NCI-H1417 treated with DMSO at 0.1 percent for 48 hours (cell line): Measurements from ENCODE around the gene DUSP9.
"Not testable (repeated sequence)": the region's sequence is repeated elsewhere in the genome, so short reads cannot be mapped to it uniquely, and the experiment has no call there.

Experiments
- DNase-seq: peaks from one replicate; lab custom pipeline; 2025; lab: John Stamatoyannopoulos, UW

The DUSP9 gene

GRCh38 chrX:153692611-153693156 lies 45.7 kb downstream of the DUSP9 start:
- DNase-seq: no peak

- no peak for DNase-seq
Measured at GRCh38 chrX:153693216-153694086, 46.4 kb downstream of the DUSP9 start.

DNA sequence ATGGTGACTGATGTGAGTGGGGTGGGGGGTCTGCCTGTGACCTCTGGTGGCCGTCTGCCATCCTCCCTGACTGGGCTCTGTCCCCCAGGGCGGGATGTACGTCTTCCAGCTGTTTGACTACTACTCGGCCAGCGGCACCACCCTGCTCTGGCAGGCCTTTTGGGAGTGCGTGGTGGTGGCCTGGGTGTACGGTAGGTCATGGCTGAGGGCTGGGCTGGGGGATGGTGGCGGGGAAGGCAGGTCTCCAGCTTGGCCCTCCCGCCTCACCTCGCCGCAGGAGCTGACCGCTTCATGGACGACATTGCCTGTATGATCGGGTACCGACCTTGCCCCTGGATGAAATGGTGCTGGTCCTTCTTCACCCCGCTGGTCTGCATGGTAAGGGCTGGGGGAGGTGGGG lies 47.3 kb downstream of the DUSP9 start:
- DNase-seq: not testable (repeated sequence)

DNA sequence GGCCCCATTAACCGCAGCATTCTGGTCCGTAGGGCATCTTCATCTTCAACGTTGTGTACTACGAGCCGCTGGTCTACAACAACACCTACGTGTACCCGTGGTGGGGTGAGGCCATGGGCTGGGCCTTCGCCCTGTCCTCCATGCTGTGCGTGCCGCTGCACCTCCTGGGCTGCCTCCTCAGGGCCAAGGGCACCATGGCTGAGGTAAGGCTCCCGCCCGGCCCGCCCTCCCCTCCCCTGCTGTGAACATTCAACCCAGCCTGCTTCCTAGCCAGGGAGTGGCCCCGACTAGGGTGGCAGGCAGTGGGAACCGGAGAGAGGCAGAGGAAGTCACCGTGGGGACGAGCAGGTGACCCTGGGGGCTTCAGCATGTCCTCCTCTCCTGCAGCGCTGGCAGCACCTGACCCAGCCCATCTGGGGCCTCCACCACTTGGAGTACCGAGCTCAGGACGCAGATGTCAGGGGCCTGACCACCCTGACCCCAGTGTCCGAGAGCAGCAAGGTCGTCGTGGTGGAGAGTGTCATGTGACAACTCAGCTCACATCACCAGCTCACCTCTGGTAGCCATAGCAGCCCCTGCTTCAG lies 47.8 kb downstream of the DUSP9 start:
- no peak for DNase-seq

DNA sequence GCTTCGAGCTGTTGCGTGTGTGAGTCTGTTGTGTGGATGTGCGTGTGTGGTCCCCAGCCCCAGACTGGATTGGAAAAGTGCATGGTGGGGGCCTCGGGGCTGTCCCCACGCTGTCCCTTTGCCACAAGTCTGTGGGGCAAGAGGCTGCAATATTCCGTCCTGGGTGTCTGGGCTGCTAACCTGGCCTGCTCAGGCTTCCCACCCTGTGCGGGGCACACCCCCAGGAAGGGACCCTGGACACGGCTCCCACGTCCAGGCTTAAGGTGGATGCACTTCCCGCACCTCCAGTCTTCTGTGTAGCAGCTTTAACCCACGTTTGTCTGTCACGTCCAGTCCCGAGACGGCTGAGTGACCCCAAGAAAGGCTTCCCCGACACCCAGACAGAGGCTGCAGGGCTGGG lies 49.1 kb downstream of the DUSP9 start:
- no peak for DNase-seq

DNA sequence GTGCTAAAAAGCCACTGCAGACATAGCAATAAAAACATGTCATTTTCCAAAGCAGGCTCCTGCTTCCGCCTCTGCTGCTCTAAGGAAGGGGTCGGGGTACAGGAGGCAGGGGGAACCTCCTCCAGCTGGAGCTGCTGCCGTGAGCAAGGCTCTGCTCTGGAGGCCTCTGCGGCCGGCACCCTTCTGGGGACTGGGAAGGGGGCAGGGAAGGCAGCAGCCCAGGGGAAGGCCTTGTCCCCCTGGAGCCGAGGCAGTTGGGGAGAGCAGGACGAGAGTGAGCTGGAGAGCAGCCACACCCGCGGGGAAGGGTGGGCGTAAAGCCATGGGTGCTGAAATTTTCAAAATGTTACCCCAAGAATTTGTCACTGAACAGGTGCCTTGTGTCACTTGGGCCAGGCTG lies 49.5 kb downstream of the DUSP9 start:
- not testable (repeated sequence) for DNase-seq

- not testable (repeated sequence) for DNase-seq
Measured at GRCh38 chrX:153696986-153697722, 50.2 kb downstream of the DUSP9 start.

- no peak for DNase-seq
Measured at GRCh38 chrX:153697924-153698865, 51.2 kb downstream of the DUSP9 start.

GRCh38 chrX:153699210-153699783 lies 52.3 kb downstream of the DUSP9 start:
- not testable (repeated sequence) for DNase-seq

DNA sequence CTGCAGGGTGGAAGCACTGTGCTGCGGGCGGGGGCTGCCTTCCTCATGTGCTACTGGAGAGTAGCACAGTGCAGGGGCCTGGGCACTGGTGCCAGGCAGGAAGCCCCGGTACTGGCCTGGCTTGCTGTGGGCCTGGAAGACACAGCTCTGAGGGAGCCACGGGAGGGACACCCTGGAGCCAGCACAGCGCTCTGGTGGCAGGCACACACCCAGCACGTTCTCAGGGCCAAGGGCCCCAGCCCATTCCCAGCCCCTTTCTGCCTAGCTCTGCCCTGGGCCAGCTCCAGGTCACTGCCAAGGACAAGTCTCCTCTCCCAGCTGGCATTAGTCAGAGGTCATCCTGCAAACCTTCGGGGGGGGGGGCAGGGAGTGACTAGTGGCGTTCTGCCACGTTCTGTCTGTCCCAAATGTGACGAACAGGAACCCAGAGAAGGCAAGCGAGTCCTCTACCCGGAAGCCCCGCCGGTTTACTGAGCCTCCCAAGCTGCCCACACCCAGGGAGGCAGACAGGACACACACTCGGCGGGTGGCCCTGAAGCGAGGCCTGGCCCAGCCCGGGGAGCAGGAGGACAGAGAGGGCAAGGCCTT lies 52.9 kb downstream of the DUSP9 start:
- DNase-seq: not testable (repeated sequence)

- DNase-seq: no peak
Measured at GRCh38 chrX:153700376-153700945, 53.5 kb downstream of the DUSP9 start.
